ENCODE data around the gene CCDC57.
A peak's percentile ranks its signal among the peaks of the same experiment; 100 is the strongest.

CCDC57 gene

DNA sequence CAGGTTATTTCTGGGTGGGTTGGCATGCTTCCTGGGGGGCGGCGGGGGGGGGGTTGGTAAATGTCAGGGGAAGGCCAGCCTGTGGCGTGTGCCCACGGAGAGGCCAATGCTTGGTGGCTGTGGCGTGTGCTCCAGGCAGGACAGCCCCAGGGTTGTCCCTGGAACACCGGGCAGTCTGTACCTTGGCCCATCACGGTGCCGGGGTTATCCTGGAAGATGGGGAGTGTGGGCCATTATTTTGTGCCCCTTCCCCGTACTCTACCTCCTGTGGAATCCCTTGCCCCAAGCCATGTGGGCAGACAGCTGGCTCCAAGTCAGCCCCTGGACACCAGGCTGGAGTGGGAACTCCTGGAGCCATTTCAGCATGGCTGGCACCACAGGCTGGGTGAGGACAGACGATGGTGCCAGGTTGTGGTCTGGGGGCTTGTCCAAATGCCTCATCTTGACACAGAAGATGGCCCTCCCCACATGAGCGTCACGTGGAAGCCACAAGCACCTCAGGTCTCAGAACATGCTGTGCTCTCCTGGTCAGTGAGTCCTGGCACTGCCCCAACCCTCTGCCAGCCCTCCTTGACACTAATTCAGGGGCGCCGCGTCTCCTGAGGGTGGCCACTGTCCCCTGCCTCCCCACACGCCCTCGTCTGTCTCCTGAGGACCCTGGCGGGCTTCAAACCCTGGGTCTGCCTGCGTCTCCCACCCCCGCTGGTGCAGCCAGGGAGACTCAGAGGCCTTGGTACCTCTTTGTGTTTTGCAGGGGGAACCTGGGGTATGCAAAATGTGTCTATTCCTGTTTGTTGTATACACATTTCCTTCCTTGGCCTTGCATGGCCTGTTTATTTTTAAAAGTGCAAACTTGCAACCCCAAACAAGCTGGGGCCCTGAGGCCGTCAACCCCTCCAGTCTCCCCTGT lies 20.5 kb upstream of the CCDC57 start:
- Histone ChIP-seq H2AFZ (ENCODE audit: low read length, unreplicated experiment) (no peak overlapping the region), H3K4me1 (ENCODE audit: control insufficient read depth, insufficient read depth, low read length, unreplicated experiment) (peaks cover 45% of the 10 kb centered on the region), H3K4me3 (ENCODE audit: low read depth, low read length) (no peak overlapping the region), H3K27me3 (ENCODE audit: insufficient read depth, low read length) (no peaks in the 10 kb centered on the region), H3K36me3 (ENCODE audit: insufficient read depth, low read length) (peaks cover 19% of the 10 kb centered on the region; the same call in 1 of the 2 replicates), H3K27ac (ENCODE audit: low read depth, low read length) (no peak overlapping the region), H3K79me2 (ENCODE audit: control insufficient read depth, insufficient read depth, low read length, unreplicated experiment) (peaks cover 98% of the 10 kb centered on the region)

DNA sequence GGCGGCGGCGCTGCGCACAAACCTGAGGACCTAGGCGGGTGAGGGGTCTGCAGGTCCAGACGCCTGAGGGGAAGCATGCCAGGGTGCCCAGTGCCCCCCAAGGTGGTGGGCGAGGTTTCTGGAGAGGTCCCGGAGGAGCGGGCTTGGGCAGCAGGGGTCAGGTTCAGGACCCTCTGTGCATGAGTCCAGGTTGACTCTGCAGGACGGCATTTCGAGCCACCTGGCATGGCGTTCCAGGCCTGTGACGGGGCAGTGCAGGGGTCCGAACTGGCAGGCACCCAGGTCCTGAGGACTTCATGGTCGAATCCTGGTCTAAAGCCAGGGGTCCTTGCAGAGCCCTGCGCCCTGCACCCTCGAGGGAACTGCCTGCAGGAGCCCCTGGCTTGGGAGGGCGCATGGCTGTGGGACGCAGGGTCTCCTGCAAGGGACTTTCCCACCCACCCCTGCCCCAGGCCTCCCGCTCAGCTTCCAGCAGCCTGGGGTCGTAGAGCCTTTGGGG lies 19.7 kb upstream of the CCDC57 start:
- no peak overlapping the region for H2AFZ ChIP-seq (ENCODE audit: low read length, unreplicated experiment)
- H3K4me1 ChIP-seq (ENCODE audit: control insufficient read depth, insufficient read depth, low read length, unreplicated experiment), result peaks cover 40% of the 10 kb centered on the region
- no peak overlapping the region for H3K27ac ChIP-seq (ENCODE audit: low read depth, low read length)
- peaks cover 19% of the 10 kb centered on the region; the same call in 1 of the 2 replicates for H3K36me3 ChIP-seq (ENCODE audit: insufficient read depth, low read length)
- no peaks in the 10 kb centered on the region for H3K27me3 ChIP-seq (ENCODE audit: insufficient read depth, low read length)
- peak overlapping the region; percentile 80 for H3K4me3 ChIP-seq (ENCODE audit: low read depth, low read length)
- H3K79me2 ChIP-seq (ENCODE audit: control insufficient read depth, insufficient read depth, low read length, unreplicated experiment), result peaks cover 94% of the 10 kb centered on the region

DNA sequence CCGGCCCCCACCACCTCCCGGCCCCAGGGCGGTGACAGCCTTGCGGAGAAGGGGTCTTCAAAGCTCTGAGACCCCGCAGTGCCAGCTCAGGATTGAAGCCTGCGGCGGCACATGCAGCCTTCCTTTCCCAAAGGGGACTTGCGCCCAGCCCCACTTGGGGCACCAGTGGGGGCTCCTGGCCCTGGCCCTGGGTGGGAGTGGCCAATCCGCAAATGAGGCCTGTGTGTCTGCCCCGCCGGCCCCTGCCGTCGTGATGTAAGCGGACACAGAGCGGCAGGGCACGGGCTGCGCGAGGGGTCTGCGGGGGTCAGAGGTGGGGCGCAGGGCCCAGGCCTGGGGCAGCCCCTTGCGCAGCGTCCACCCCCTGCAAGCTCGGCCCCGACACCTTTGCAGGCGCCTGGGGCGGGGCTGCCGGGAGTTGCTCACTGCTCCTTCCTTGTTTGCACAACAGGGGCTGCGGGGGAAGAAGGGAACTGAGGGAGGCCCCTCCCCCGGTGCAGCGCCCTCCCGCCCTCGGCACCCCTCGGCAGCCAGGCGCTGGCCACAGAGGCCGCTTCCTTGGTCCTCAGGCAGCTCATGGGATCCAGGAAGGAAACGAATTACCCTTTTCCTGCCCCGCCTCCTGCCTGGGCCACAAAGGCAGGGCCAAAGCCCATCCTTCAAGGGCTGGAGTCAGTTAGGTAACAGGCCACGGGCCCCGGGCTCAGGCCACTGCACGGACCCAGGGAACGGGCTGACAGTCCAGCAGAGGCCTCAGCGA lies 19.1 kb upstream of the CCDC57 start:
- Histone ChIP-seq H3K36me3 (ENCODE audit: insufficient read depth, low read length) (peaks cover 16% of the 10 kb centered on the region; the same call in 1 of the 2 replicates), H3K4me3 (ENCODE audit: low read depth, low read length) (peak overlapping the region; percentile 80), H3K79me2 (ENCODE audit: control insufficient read depth, insufficient read depth, low read length, unreplicated experiment) (peaks cover 88% of the 10 kb centered on the region), H3K27ac (ENCODE audit: low read depth, low read length) (peak overlapping the region; percentile 83), H3K4me1 (ENCODE audit: control insufficient read depth, insufficient read depth, low read length, unreplicated experiment) (peaks cover 38% of the 10 kb centered on the region), H2AFZ (ENCODE audit: low read length, unreplicated experiment) (no peak overlapping the region), H3K27me3 (ENCODE audit: insufficient read depth, low read length) (no peaks in the 10 kb centered on the region)

DNA sequence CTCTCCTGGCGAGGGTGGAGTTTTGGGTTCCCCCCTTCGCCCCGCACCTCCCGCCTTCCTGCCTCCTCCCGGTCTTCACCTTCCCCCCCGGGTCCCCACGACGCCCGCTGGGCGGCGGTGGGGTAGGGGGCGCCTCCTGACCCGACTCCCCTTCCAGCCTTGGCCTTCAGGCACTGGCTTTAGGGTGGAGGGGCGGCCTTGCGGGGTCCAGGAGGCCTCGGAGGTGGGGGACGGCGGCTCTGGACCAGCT lies 18.6 kb upstream of the CCDC57 start:
- H3K36me3 ChIP-seq (ENCODE audit: insufficient read depth, low read length), result peaks cover 16% of the 10 kb centered on the region; the same call in 1 of the 2 replicates
- peaks cover 83% of the 10 kb centered on the region for H3K79me2 ChIP-seq (ENCODE audit: control insufficient read depth, insufficient read depth, low read length, unreplicated experiment)
- peak overlapping the region; percentile 83 for H3K27ac ChIP-seq (ENCODE audit: low read depth, low read length)

DNA sequence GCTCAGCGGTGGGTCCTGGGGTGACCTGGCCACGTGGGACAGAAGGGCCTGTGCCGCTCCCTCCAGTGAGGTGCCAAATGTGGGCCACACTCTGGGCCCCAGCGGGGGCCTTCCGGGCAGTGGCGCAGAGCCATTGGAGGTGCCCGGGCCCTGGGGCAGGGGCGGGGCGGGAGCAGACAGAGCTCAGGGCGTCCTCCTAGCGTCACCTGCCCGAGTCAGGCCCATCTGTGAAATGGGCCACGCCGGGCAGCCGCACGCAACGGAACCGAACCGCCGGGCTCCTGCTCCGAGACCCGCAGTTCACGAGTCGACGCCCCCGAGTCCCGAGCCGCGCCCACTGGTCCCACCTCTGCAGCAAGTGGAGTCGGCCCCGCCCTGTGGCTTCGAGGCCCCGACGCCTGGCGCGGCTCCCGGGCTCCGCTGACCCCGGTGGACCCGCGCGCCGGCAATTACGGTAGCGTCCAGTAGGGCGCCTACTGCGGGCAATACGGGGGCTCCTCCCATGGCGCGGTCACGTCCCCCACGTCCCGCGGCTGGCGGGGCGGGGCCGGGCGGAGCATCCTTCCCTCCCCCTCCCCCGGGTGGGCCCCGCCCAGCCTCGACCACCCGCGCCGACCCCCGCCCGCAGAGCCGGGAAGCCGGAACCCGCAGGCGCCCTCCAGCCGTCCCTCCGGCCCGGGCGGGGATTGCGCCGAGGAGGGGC lies 18.1 kb upstream of the CCDC57 start:
- H3K4me3 ChIP-seq (ENCODE audit: low read depth, low read length), result peak overlapping the region; percentile 80
- H3K27ac ChIP-seq (ENCODE audit: low read depth, low read length), result peak overlapping the region; percentile 83
- H3K79me2 ChIP-seq (ENCODE audit: control insufficient read depth, insufficient read depth, low read length, unreplicated experiment), result peaks cover 78% of the 10 kb centered on the region
- H3K27me3 ChIP-seq (ENCODE audit: insufficient read depth, low read length), result no peaks in the 10 kb centered on the region
- H3K36me3 ChIP-seq (ENCODE audit: insufficient read depth, low read length), result peaks cover 11% of the 10 kb centered on the region; the same call in 1 of the 2 replicates
- peaks cover 33% of the 10 kb centered on the region for H3K4me1 ChIP-seq (ENCODE audit: control insufficient read depth, insufficient read depth, low read length, unreplicated experiment)
- no peak overlapping the region for H2AFZ ChIP-seq (ENCODE audit: low read length, unreplicated experiment)

More for the DNA sequence above, 18.6 kb upstream of the CCDC57 start:
- Histone ChIP-seq H2AFZ (ENCODE audit: low read length, unreplicated experiment) (no peak overlapping the region), H3K4me3 (ENCODE audit: low read depth, low read length) (peak overlapping the region; percentile 80), H3K27me3 (ENCODE audit: insufficient read depth, low read length) (no peaks in the 10 kb centered on the region), H3K4me1 (ENCODE audit: control insufficient read depth, insufficient read depth, low read length, unreplicated experiment) (peaks cover 38% of the 10 kb centered on the region)

DNA sequence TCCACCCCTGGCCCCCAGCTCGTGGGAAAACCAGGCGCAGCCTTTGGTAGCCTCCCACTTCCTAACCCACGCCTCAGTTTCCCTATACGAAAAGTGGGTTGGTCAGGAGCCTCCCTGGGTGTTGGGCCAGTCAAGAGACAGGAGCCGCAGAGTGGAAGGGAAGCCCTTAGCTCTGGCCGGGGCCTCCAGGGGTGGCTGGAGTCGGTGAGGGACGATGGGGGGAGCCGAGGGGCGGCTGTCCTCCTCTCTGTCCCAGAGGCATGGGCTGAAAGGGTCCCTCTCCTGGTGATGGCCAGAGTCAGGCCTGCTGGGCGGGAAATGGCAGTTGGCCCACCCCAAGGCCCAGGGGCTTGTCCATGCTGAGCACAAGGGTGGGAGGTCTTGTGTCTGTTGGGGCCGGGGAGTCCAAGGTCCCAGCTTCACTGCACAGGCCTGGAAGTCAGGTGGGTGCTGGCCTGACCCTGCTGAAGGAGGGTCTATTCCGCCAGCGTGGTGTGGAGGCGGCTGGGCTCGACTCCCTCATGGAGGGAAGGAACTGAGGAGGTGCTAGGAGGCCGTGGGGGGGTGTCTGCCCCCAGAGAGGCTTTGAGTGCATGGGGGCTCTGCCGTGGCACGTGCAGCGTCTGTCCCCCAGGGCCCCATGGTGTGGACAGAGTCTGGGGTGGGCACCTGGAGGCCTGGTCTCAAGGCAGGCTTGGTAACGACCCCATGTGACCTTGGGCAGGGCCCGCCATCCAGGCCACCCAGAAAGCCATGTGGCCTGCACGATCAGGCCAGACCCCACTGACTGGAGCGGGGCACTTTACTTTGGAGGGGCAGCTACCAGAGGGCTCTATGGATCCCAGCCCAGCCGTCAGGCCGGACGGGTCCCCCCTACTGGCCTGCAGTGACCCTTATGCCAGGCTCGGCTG lies 17.3 kb upstream of the CCDC57 start:
- Histone ChIP-seq H3K4me3 (ENCODE audit: low read depth, low read length) (peak overlapping the region; percentile 80), H3K27me3 (ENCODE audit: insufficient read depth, low read length) (no peaks in the 10 kb centered on the region), H2AFZ (ENCODE audit: low read length, unreplicated experiment) (no peak overlapping the region), H3K36me3 (ENCODE audit: insufficient read depth, low read length) (peaks cover 9% of the 10 kb centered on the region; the same call in 1 of the 2 replicates), H3K27ac (ENCODE audit: low read depth, low read length) (peak overlapping the region; percentile 83), H3K4me1 (ENCODE audit: control insufficient read depth, insufficient read depth, low read length, unreplicated experiment) (peaks cover 25% of the 10 kb centered on the region), H3K79me2 (ENCODE audit: control insufficient read depth, insufficient read depth, low read length, unreplicated experiment) (peaks cover 70% of the 10 kb centered on the region)

DNA sequence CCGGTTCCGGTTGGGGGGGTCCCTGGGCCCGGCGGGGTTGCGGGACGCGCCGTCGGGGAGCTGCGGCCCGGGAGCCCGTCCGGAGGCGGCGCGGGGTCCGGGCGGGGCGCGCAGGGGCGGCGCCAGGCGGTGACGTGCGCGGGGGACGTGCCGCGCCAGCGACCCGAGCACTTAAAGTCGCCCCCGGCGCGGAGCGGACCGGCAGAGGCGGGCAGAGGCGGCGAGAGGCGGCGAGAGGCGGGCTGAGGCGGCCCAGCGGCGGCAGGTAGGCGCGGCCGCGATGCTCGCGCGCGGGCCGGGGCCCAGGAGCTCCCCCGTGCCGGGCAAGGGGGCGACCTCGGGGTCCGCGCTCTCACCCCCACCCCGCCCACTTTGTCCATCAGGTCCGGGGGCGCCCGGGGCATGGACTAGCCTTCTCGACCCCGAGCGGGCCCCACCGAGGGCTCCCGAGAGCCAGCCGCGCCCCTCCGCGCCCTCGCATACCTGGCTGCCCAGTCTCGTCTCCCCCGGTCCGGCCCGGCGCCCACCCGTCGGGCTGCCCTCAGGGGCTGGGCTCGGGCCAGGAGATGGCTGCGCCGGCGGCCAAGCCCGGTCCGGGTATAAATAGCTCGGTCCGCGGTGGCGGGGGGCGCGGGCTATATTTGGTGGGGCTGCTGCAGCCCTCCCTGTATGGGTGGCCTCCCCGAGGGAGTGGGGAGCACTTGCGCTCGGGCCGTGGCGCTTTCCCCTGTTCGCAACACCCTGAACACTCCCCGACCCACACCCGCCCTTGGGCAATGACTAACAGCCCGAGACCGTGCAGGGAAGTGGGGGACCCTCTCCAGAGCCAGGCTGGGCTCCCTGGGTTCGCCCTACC lies 16.4 kb upstream of the CCDC57 start, which contains the start of gene SLC16A3:
Gene SLC16A3 (plus strand): TSS at position 201 of the 856 bp plus-strand sequence. CDS start 6,967 bp downstream, outside the sequence.
- Histone ChIP-seq H3K79me2 (ENCODE audit: control insufficient read depth, insufficient read depth, low read length, unreplicated experiment) (peaks cover 61% of the 10 kb centered on the region), H3K36me3 (ENCODE audit: insufficient read depth, low read length) (peaks cover 9% of the 10 kb centered on the region; the same call in 1 of the 2 replicates), H2AFZ (ENCODE audit: low read length, unreplicated experiment) (peak within 1 kb of the TSS; percentile 43), H3K4me1 (ENCODE audit: control insufficient read depth, insufficient read depth, low read length, unreplicated experiment) (peaks cover 17% of the 10 kb centered on the region), H3K4me3 (ENCODE audit: low read depth, low read length) (peak within 1 kb of the TSS; percentile 80), H3K27me3 (ENCODE audit: insufficient read depth, low read length) (no peaks in the 10 kb centered on the region), H3K27ac (ENCODE audit: low read depth, low read length) (peak within 1 kb of the TSS; percentile 83)

DNA sequence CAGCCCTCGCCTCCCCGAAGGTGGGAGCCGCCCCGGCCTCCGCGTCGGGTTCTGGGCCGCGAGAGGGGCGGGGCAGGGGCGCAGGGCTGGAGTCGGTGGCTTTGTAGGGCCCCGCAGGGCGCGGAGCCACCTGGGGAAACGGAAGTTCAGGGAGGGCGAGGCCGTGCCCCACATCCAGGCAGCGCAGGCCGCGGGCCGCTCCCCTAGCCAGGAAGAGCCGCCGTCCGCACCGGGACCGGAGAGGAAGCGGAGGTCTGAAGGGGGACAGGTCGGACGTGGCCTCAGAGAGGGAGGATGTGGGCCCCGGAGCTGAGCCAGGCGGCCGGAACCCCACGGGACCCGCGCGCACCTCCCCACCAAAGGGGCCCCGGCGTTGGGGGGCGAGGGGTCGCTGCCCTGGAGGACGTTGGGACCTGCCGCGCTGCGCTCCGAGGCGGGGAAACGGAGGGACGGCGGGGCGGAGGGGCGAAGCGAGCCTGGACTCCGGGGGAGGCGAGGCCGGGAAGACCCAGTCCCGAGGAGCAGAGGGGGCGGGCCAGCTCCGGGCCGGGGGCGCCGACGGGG lies 15.7 kb upstream of the CCDC57 start:
- H3K27me3 ChIP-seq (ENCODE audit: insufficient read depth, low read length), result no peaks in the 10 kb centered on the region
- H3K79me2 ChIP-seq (ENCODE audit: control insufficient read depth, insufficient read depth, low read length, unreplicated experiment), result peaks cover 56% of the 10 kb centered on the region
- peak overlapping the region; percentile 57 for H3K27ac ChIP-seq (ENCODE audit: low read depth, low read length)
- peak overlapping the region; percentile 80 for H3K4me3 ChIP-seq (ENCODE audit: low read depth, low read length)
- H2AFZ ChIP-seq (ENCODE audit: low read length, unreplicated experiment), result peak overlapping the region; percentile 43
- H3K36me3 ChIP-seq (ENCODE audit: insufficient read depth, low read length), result peaks cover 8% of the 10 kb centered on the region; the same call in 1 of the 2 replicates
- H3K4me1 ChIP-seq (ENCODE audit: control insufficient read depth, insufficient read depth, low read length, unreplicated experiment), result peaks cover 14% of the 10 kb centered on the region

All from ACC112 (cell line).